RWPE1 (cell line): Measurements from ENCODE around the gene YIPF5.

Experiments
- CTCF ChIA-PET: fragments of 350-600 bp; sonication (Branson Sonifier 250); formaldehyde crosslinking; extraction: SDS; loops from one replicate; lab custom pipeline; 2021; lab: Yijun Ruan, JAX
- POLR2A ChIA-PET: fragments of 400-600 bp; formaldehyde crosslinking; extraction: SDS; loops from one replicate; lab custom pipeline; 2020; ENCODE audit warnings: antibody characterized with exemption; ENCODE audit not compliant: low non-redundant PET; lab: Yijun Ruan, JAX
- DNase-seq: peaks from one replicate; pipeline ENCODE4 v3.0.0; 2012; ENCODE audit warnings: low spot score
- H3K27ac ChIP-seq: fragments of 450-650 bp; 2 replicates; pipeline ENCODE4 v1.5.1; 2017
- CTCF ChIP-seq: fragments of 450-650 bp; conservative IDR thresholded peaks from 2 replicates; pipeline ENCODE4 v1.5.1; 2017; ENCODE audit warnings: low read depth, mild to moderate bottlenecking

The YIPF5 gene

GRCh38 chr5:144170276-144171024 is at the start of gene YIPF5, which contains the start of gene KCTD16:
TSS of gene YIPF5 (minus strand) at chr5:144170659. CDS start at chr5:144169955, 704 bp downstream.
TSS of gene KCTD16 (plus strand) at chr5:144170873.
- ChIA-PET POLR2A (no interaction called here), CTCF (interaction anchor here (0.6 to 0.7 kb wide), 2 partner anchors 11 to 1784 kb away, joined by 3 to 4 read pairs; no protein-coding TSS in a partner anchor)
- no peak for TF ChIP-seq CTCF
- peak within 1 kb of the TSS; percentile 75 for H3K27ac ChIP-seq
- DNase-seq: peak; percentile 99

- ChIA-PET CTCF (no interaction called here), POLR2A (no interaction called here)
- DNase-seq: no peak
- no peak overlapping the region for H3K27ac ChIP-seq
- no peak for TF ChIP-seq CTCF
These were observed 49.4 kb upstream of the YIPF5 start for GRCh38 chr5:144219869-144220268.

DNA sequence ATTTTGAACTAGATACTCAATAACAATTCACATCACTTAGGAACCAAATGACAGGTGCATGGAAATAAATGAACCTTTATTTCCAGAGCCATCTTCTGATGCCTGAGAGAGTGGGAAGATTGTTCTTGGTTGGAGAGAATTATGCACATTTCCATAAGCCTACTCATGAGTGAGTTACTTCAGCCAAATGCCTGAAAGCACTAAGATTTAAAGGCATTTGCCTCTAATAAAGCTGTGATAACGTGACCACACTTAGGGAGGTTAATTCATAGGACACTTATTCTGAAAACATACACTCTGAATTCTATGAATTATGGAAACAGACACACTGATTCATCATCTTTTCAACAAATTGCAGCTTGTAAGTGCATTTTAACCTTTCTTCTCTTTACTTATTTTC is 40.2 kb upstream of the YIPF5 start:
- DNase-seq: no peak
- POLR2A ChIA-PET: no interaction called here
- H3K27ac ChIP-seq: no peak overlapping the region
- CTCF ChIA-PET: no interaction called here
- no peak for TF ChIP-seq CTCF

DNA sequence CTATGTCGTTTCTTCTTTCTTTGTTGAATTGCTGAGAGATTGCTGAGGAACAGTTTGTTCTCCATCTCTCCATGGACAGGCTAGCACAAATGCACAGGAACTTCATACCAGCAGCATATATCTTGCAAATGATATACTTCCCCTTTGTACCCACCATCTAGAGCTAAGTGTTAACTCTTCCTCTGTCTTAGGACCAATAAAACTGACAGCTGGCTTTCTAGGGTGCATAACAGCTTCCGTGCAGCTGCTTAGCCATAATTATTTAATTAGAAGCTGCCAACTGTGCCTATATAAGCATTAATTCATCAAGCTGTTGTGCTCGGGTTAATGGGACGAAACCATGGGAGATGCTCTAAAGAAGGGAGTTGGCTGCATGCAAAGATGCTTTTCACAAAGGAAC is 38.9 kb upstream of the YIPF5 start:
- POLR2A ChIA-PET: no interaction called here
- DNase-seq: no peak

DNA sequence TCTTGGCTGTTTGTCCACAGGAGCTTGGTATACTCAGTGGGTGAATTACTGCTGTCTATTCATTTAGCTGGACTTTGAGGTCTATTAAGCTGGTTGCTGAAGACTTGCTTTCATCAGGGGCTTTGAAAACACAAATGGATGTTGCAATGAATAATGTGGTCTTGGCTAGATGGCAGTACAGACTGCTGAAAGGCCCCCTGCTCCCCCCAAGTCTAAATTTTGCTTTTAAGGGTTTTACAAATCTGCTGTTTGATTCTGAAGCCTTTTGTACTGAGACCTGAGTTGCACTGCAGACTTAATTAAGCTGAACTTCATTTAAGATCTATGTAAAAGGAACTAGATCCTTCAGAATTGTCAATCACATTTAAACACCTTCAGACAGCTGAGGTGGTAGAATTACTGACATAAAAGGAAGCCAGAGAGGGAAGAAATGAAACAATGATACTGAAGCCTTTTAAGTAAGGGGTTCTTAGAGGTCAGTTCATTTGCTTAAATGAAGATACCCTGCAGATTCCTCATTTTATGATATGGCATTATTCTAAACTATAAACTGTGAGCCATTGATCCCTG is 37.5 kb upstream of the YIPF5 start:
- H3K27ac ChIP-seq: no peak overlapping the region
- DNase-seq: no peak
- POLR2A ChIA-PET: no interaction called here
- CTCF ChIA-PET: no interaction called here
- no peak for TF ChIP-seq CTCF

More for the DNA sequence above, 38.9 kb upstream of the YIPF5 start:
- CTCF ChIA-PET: interaction anchor here (0.6 kb wide), 1 partner anchor 64 kb away, joined by 3 read pairs; no protein-coding TSS in a partner anchor
- no peak overlapping the region for H3K27ac ChIP-seq
- no peak for TF ChIP-seq CTCF

DNA sequence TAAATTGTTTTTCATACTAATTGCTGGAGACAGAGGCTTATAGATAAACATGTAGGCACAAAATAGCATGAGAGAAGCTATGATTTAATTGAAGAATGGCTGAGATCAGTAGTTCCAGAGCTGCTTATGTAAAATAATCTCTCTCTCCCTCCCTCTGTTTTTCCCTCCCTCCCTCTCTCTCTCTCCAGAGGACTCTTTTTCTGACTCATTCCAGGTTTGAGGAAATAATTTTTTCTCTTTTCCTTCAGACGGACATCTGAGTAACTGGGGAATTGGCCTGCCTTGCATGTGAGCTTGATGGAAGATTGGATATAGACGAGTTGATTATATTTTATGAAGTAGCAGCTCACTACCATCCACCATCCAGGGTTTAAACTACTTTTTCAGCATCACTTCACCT is 35.7 kb upstream of the YIPF5 start:
- ChIA-PET CTCF (interaction anchor here (0.6 to 1.2 kb wide), 4 partner anchors 147 to 262 kb away, joined by 3 to 4 read pairs (median 4); no protein-coding TSS in a partner anchor), POLR2A (no interaction called here)
- no peak for DNase-seq
- H3K27ac ChIP-seq: no peak overlapping the region
- no peak for TF ChIP-seq CTCF
